GM12878 (cell line): ENCODE measurements around the gene CXCL1.

Source experiments
- BCL11A ChIP-seq: IDR thresholded peaks from 2 replicates; pipeline ENCODE4 v1.6.1; 2011; ENCODE audit warnings: low read depth, low read length
- CREB1 ChIP-seq: IDR thresholded peaks from 2 replicates; pipeline ENCODE4 v1.6.1; 2012; ENCODE audit warnings: low read depth, mild to moderate bottlenecking, inconsistent platforms
- CREM ChIP-seq: IDR thresholded peaks from 2 replicates; pipeline ENCODE4 v1.6.1; 2014; ENCODE audit warnings: antibody characterized with exemption, low read depth
- EZH2 ChIP-seq: IDR thresholded peaks from 2 replicates; pipeline ENCODE4 v1.6.1; 2012; ENCODE audit warnings: low read depth, mild to moderate bottlenecking, control low read depth, inconsistent platforms, low read length, borderline replicate concordance; ENCODE audit not compliant: control insufficient read depth
- MXI1 ChIP-seq: fragments of 150-350 bp; IDR thresholded peaks from 2 replicates; pipeline ENCODE4 v1.6.1; 2011; ENCODE audit warnings: low read depth, mild to moderate bottlenecking, inconsistent platforms, low read length, improper control_type of control experiment
- TBL1XR1 ChIP-seq: IDR thresholded peaks from 2 replicates; pipeline ENCODE4 v1.6.1; 2012; ENCODE audit warnings: low read depth, low read length, improper control_type of control experiment
- TCF3 ChIP-seq: IDR thresholded peaks from 2 replicates; pipeline ENCODE4 v1.6.1; 2012; ENCODE audit warnings: low read depth, mild to moderate bottlenecking, low read length, borderline replicate concordance; ENCODE audit not compliant: insufficient read depth
- TF ChIP-seq, protein P1 (sequence below), 3 experiments: IDR thresholded peaks in 2 of 3; conservative IDR thresholded peaks in 1 of 3; 2 replicates each; pipeline ENCODE4 v1.5.1; 2011; ENCODE audit warnings: low read depth in 3 of 3, low read length in 3 of 3, mild to moderate bottlenecking in 3 of 3, control low read depth in 2 of 3, moderate library complexity in 2 of 3, inconsistent platforms in 1 of 3, mixed read lengths in 1 of 3; ENCODE audit not compliant: control insufficient read depth in 2 of 3, insufficient read depth in 1 of 3; ENCODE audit errors: extremely low read depth in 1 of 3
- TF ChIP-seq, protein P2 (sequence below): IDR thresholded peaks from 2 replicates; pipeline ENCODE4 v1.6.1; 2011; ENCODE audit warnings: low read depth, low read length, improper control_type of control experiment, borderline replicate concordance
- TF ChIP-seq, protein P3 (sequence below): IDR thresholded peaks from 2 replicates; pipeline ENCODE4 v1.6.1; 2011; ENCODE audit warnings: mild to moderate bottlenecking, low read depth, low read length, moderate library complexity; ENCODE audit not compliant: insufficient replicate concordance
- TF ChIP-seq, protein P4 (sequence below): IDR thresholded peaks from 2 replicates; pipeline ENCODE4 v1.6.1; 2012; ENCODE audit warnings: low read length, inconsistent platforms
- TF ChIP-seq, protein P5 (sequence below): fragments of 450-650 bp; IDR thresholded peaks from 2 replicates; pipeline ENCODE4 v1.6.1; 2018; ENCODE audit warnings: mild to moderate bottlenecking, low read depth, moderate library complexity; ENCODE audit not compliant: partially characterized antibody

DNA sequence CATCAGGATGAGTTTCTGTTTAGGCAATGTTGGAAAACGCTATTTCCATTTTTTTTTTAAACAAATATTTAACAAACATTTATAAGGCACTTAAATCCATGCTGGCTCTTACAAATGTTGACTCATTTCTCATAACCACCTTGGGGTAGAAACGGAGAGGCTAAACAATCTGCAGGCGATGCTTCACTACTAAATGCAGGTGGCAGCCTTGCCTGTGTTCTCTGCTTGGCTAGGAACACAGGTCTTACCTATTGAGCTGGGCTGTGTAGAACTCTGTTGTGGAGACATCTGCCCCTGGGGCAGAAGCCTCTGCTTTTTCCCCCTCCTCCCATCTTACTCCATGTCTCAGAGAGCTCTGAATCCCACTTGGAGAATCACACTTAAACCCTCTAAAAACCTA is 1.4 kb upstream of the CXCL1 start:
- TF ChIP-seq, protein P1, sequence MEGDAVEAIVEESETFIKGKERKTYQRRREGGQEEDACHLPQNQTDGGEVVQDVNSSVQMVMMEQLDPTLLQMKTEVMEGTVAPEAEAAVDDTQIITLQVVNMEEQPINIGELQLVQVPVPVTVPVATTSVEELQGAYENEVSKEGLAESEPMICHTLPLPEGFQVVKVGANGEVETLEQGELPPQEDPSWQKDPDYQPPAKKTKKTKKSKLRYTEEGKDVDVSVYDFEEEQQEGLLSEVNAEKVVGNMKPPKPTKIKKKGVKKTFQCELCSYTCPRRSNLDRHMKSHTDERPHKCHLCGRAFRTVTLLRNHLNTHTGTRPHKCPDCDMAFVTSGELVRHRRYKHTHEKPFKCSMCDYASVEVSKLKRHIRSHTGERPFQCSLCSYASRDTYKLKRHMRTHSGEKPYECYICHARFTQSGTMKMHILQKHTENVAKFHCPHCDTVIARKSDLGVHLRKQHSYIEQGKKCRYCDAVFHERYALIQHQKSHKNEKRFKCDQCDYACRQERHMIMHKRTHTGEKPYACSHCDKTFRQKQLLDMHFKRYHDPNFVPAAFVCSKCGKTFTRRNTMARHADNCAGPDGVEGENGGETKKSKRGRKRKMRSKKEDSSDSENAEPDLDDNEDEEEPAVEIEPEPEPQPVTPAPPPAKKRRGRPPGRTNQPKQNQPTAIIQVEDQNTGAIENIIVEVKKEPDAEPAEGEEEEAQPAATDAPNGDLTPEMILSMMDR (IDR thresholded peaks at IDR 0.05 in 2 of 3, conservative IDR thresholded peaks at IDR 0.05 in 1 of 3; ENCODE audit: control insufficient read depth in 2 of 3, extremely low read depth in 1 of 3, insufficient read depth in 1 of 3, low read depth in 3 of 3, low read length in 3 of 3): 0 out of 6 replicates have a peak, but pooled peaks of 1 of the 3 experiments have one; percentile 3
- TF ChIP-seq TCF3: no peak
- TF ChIP-seq, protein P2, sequence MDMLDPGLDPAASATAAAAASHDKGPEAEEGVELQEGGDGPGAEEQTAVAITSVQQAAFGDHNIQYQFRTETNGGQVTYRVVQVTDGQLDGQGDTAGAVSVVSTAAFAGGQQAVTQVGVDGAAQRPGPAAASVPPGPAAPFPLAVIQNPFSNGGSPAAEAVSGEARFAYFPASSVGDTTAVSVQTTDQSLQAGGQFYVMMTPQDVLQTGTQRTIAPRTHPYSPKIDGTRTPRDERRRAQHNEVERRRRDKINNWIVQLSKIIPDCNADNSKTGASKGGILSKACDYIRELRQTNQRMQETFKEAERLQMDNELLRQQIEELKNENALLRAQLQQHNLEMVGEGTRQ: no peak
- TF ChIP-seq, protein P3, sequence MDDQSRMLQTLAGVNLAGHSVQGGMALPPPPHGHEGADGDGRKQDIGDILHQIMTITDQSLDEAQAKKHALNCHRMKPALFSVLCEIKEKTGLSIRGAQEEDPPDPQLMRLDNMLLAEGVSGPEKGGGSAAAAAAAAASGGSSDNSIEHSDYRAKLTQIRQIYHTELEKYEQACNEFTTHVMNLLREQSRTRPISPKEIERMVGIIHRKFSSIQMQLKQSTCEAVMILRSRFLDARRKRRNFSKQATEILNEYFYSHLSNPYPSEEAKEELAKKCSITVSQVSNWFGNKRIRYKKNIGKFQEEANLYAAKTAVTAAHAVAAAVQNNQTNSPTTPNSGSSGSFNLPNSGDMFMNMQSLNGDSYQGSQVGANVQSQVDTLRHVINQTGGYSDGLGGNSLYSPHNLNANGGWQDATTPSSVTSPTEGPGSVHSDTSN: no peak
- TF ChIP-seq BCL11A: no peak
- TF ChIP-seq MXI1: no peak
- no peak for TF ChIP-seq EZH2
- no peak for TF ChIP-seq TBL1XR1
- TF ChIP-seq, protein P4, sequence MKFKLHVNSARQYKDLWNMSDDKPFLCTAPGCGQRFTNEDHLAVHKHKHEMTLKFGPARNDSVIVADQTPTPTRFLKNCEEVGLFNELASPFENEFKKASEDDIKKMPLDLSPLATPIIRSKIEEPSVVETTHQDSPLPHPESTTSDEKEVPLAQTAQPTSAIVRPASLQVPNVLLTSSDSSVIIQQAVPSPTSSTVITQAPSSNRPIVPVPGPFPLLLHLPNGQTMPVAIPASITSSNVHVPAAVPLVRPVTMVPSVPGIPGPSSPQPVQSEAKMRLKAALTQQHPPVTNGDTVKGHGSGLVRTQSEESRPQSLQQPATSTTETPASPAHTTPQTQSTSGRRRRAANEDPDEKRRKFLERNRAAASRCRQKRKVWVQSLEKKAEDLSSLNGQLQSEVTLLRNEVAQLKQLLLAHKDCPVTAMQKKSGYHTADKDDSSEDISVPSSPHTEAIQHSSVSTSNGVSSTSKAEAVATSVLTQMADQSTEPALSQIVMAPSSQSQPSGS: no peak
- TF ChIP-seq, protein P5, sequence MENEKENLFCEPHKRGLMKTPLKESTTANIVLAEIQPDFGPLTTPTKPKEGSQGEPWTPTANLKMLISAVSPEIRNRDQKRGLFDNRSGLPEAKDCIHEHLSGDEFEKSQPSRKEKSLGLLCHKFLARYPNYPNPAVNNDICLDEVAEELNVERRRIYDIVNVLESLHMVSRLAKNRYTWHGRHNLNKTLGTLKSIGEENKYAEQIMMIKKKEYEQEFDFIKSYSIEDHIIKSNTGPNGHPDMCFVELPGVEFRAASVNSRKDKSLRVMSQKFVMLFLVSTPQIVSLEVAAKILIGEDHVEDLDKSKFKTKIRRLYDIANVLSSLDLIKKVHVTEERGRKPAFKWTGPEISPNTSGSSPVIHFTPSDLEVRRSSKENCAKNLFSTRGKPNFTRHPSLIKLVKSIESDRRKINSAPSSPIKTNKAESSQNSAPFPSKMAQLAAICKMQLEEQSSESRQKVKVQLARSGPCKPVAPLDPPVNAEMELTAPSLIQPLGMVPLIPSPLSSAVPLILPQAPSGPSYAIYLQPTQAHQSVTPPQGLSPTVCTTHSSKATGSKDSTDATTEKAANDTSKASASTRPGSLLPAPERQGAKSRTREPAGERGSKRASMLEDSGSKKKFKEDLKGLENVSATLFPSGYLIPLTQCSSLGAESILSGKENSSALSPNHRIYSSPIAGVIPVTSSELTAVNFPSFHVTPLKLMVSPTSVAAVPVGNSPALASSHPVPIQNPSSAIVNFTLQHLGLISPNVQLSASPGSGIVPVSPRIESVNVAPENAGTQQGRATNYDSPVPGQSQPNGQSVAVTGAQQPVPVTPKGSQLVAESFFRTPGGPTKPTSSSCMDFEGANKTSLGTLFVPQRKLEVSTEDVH: no peak
- no peak for TF ChIP-seq CREB1
- TF ChIP-seq CREM: no peak
